SK-N-SH (cell line): ENCODE results near the gene GNPDA2.

Experiments
- MXI1 ChIP-seq: IDR thresholded peaks from 2 replicates; pipeline ENCODE4 v1.6.1; 2012; ENCODE audit warnings: mild to moderate bottlenecking, low read depth, low read length, improper control_type of control experiment
- NRF1 ChIP-seq: IDR thresholded peaks from 2 replicates; pipeline ENCODE4 v1.6.1; 2012; ENCODE audit warnings: low read depth, mild to moderate bottlenecking, low read length
- POLR2AphosphoS5 ChIP-seq: IDR thresholded peaks from 2 replicates; pipeline ENCODE4 v1.6.1; 2012; ENCODE audit warnings: low read depth, low read length
- RAD21 ChIP-seq: IDR thresholded peaks from 2 replicates; pipeline ENCODE4 v1.6.1; 2012; ENCODE audit warnings: mild to moderate bottlenecking, low read length
- SMC3 ChIP-seq: IDR thresholded peaks from 2 replicates; pipeline ENCODE4 v1.6.1; 2012; ENCODE audit warnings: low read depth, low read length, improper control_type of control experiment
- TF ChIP-seq, protein P1 (sequence below): fragments of 200-600 bp; sonication (generic); IDR thresholded peaks from 2 replicates; pipeline ENCODE4 v1.6.1; 2017; ENCODE audit warnings: antibody characterized with exemption, mild to moderate bottlenecking, moderate library complexity
- TF ChIP-seq, protein P2 (sequence below): IDR thresholded peaks from 2 replicates; pipeline ENCODE4 v1.4.0; 2012; ENCODE audit warnings: low read depth
- TF ChIP-seq, protein P3 (sequence below): IDR thresholded peaks from 2 replicates; pipeline ENCODE4 v1.4.0; 2012; ENCODE audit warnings: low read depth, borderline replicate concordance

GRCh38 chr4:44740201-44740600 is 13.8 kb upstream of the GNPDA2 start:
- TF ChIP-seq POLR2AphosphoS5 (no peak), SMC3 (no peak), RAD21 (no peak), NRF1 (no peak), MXI1 (no peak)
- TF ChIP-seq, protein P1, sequence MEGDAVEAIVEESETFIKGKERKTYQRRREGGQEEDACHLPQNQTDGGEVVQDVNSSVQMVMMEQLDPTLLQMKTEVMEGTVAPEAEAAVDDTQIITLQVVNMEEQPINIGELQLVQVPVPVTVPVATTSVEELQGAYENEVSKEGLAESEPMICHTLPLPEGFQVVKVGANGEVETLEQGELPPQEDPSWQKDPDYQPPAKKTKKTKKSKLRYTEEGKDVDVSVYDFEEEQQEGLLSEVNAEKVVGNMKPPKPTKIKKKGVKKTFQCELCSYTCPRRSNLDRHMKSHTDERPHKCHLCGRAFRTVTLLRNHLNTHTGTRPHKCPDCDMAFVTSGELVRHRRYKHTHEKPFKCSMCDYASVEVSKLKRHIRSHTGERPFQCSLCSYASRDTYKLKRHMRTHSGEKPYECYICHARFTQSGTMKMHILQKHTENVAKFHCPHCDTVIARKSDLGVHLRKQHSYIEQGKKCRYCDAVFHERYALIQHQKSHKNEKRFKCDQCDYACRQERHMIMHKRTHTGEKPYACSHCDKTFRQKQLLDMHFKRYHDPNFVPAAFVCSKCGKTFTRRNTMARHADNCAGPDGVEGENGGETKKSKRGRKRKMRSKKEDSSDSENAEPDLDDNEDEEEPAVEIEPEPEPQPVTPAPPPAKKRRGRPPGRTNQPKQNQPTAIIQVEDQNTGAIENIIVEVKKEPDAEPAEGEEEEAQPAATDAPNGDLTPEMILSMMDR, result no peak
- TF ChIP-seq, protein P2, sequence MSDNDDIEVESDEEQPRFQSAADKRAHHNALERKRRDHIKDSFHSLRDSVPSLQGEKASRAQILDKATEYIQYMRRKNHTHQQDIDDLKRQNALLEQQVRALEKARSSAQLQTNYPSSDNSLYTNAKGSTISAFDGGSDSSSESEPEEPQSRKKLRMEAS, result no peak
- TF ChIP-seq, protein P3, sequence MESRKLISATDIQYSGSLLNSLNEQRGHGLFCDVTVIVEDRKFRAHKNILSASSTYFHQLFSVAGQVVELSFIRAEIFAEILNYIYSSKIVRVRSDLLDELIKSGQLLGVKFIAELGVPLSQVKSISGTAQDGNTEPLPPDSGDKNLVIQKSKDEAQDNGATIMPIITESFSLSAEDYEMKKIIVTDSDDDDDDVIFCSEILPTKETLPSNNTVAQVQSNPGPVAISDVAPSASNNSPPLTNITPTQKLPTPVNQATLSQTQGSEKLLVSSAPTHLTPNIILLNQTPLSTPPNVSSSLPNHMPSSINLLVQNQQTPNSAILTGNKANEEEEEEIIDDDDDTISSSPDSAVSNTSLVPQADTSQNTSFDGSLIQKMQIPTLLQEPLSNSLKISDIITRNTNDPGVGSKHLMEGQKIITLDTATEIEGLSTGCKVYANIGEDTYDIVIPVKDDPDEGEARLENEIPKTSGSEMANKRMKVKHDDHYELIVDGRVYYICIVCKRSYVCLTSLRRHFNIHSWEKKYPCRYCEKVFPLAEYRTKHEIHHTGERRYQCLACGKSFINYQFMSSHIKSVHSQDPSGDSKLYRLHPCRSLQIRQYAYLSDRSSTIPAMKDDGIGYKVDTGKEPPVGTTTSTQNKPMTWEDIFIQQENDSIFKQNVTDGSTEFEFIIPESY, result no peak
